Measurements from ENCODE around the gene TCF4.

- no peak for TF ChIP-seq CTCF (IDR thresholded peaks at IDR 0.05)
- TF ChIP-seq POLR2A (IDR thresholded peaks at IDR 0.05): no peak
- no peak for TF ChIP-seq EP300 (IDR thresholded peaks at IDR 0.05)
Measured at GRCh38 chr18:55314615-55315237, 273.3 kb downstream of the TCF4 start.

Measured in stomach (tissue), 4 donors.